DMS 273 (cell line): ENCODE results near the gene SPINK8.
"Not testable (repeated sequence)": the region's sequence is repeated elsewhere in the genome, so short reads cannot be mapped to it uniquely, and the experiment has no call there.

ENCODE experiments used
- DNase-seq: peaks from one replicate; lab custom pipeline; 2025; ENCODE audit not compliant: unreplicated experiment; lab: John Stamatoyannopoulos, UW

The SPINK8 gene

DNA sequence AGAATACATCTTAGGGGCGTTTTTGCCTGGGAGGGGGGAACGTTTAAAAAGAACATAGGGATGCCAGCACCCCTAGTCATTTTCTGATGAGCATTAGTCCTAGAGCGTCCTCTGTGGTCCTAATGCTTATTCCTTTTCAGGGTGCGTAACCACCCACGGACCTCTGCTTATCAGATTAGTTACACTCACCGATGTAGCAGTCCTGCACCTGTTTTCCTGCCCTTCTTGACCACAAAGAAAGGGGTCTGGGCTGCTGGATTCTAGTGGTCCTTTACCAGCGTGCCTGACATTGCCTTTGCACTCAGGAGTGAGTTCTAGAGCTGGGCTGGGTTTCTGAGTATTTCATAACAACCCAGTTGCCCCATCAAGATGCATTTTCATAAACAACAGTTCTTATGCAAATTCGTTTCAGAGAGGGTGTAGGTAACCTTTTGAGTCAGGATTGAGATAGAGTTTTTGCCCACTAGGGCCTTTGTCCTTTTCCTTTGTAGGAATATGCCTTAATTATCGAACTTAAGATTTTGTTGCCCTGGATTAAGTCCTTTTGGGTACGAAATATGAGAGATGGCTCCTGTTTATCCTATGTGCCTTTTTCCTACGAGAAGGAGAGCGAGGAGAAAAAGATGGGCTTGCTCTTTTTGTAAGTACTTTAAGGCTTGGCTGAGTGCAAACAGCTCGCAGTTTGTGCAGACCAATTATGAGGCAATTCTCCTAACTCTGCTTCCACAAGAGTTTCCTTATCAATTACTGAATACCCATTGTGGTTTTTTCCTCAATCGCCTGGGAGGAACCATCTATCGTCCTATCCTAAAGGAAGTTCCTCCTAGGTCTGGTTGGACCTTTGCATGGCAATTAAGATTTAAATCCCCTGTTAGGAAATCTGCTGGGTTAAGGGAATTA, at the start of gene SPINK8:
SPINK8 (minus strand) TSS at position 316 of the 900 bp plus-strand sequence. CDS start 5,320 bp downstream, outside the sequence.
- DNase-seq: not testable (repeated sequence)

DNA sequence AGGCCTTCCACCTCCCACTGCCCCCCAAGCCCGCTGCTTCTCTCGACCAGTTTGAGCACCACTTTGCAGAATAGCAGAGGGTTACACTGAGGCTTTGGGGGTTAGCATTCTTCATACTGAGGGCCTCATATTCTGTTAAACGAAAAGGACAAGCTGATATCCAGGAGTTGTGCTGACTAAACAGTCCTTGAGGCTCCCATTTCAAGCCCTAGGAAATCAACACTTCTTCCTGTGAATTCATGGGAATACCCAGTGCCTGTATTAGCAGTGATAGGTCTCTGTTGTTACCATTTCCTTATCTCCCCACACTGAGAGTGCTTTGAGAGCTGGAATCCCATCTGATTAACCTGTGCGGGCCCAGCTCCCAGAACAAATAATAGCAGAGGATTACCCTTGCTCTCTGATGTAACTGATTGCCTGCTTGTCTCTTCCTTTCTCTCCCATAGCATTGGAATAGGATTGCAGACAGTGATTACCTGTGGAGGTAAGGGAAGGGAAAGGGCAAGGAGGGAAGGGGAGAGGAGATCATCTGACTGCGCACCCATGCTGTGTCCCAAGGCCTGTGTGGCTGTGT, 39.5 kb upstream of the SPINK8 start:
- DNase-seq: no peak

DNA sequence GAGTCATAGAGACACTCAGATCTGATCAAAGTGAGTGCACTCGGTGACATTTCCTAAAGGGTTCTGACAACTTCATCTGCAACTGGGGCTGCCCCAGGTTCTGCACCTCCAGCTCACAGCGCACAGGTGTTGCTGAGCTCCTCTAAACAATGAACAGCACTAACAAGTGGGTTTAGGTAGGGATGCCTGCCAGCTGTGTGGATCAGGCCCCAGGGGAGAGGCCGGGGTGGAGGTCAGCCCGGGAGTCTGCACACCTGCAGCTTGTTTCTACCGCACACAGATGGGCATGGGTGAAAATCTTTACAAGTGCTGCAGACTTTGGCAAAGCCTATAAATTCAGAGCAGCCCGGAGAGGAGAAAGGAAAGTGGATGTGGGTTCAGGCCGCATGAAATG, 38.9 kb upstream of the SPINK8 start:
- DNase-seq: no peak

DNA sequence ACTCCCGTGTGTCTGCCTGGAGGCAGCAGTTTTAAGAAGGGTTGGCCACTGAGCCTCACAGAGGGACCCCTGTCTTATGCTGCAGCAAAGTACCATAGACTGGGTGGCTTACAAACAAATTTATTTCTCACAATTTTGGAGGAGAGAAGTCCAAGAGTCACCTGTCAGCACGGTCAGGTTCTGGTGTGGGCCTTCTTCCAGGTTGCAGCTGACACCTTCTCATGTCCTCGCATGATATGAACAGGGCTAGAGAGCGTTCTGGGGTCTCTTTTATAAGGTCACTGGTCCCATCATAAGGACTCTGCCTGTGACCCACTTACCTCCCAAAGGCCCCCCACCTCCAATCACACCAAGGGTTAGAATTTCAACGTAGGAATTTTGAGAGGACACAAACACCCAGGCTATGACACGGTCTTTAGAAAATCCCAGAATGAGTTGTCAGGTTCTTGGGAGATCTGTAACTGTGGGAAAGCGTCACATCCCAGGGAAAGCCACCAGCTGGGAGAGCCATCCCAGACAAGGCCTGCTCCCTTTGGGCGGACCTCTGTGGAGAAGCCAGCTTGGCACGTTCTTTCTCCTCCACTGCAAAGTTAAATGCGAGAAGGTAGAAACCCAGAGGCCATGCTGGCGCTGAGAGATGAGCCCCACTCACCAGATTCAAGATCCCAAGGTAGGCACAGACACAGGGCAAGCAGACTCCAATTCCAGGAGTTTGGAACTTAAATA, 38.4 kb upstream of the SPINK8 start, which contains the start of gene FBXW12:
FBXW12 (plus strand) TSS at position 569 of the 726 bp plus-strand sequence. CDS start 549 bp downstream, outside the sequence.
- DNase-seq: no peak

DNA sequence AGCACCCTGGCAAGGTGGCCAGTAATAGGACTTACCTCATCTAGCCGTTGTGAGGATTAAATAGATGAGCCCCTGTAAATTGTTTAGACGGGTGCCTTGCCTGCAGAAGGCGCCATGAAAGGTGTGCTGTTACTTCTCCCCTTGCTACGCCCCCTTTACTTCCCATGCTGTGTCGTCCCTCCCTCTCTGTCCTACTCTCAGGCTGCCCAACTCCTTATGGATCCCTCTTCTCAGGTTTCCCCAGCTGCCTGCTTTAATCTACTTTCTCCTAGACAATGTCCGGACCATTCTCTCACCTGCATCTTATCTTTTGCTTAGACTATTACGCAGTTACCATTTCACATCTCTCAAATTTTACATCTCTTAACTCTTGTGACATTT, 36.9 kb upstream of the SPINK8 start:
- DNase-seq: no peak

DNA sequence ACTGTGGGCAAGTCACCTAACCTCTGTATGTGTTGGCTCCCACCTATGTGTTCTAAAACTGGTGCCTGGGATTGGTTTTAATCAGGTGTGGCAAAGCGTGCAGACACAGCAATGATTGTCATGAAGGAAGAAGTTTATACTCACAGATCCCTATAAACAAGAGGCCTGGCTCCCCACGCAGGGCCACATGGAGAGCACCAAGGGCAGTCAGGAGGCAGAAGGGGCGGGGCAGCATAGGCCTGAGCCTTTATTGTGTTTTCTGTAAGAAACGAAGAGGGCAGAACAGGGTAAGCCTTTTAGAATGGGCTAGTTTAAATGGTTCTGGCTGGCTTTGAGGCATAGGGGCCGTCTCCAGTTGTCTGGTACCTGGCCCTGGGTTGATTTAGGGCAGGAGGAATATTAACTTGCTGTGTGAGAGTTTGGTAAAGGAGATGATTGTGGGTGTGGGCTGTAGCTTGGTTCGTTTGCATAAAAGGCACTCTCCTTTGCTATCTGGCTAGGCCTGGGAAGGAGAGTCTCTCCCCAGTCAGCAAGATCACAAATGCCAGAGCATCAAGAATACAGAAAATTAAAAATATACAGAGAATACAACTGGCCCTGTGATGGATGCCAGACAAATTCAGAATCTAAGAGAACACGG, 36.4 kb upstream of the SPINK8 start:
- DNase-seq: no peak

DNA sequence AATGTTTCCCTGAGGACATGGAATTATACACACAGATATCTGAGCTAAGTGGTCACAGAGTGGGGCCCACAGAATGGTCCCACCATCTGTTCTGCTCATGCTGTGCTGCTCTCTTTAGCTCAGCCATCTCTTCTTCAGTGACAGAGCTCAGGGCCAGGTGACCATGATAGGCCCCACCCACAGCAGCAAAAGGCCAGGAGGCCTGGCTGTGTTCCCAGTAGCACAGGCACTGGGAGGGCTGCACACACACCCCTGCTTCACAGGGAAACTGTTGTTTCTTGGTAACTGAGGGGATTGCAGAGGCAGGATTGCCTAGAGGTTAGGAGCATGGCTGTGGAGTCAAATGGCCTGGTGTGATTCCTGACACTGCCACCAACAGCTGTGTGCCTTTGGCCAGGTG, 33.7 kb upstream of the SPINK8 start:
- peak; percentile 89 for DNase-seq

DNA sequence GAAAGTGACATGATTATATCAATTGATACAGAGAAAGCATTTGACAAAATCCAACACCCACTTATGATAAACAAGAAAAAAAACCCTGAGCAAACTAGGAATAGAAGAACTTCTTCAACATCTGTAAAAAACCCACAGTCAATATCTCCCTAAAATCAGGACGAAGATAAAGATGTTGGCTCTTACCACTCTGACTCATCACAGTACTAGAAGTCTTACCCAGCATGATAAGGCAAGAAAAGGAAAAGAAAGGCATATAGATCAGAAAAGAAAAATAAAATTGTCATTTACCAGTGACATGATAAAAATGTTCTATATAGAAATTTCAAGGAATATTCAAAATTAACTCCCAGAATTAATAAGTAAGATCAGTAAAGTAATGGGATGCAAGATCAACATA, 31.4 kb upstream of the SPINK8 start:
- no peak for DNase-seq

DNA sequence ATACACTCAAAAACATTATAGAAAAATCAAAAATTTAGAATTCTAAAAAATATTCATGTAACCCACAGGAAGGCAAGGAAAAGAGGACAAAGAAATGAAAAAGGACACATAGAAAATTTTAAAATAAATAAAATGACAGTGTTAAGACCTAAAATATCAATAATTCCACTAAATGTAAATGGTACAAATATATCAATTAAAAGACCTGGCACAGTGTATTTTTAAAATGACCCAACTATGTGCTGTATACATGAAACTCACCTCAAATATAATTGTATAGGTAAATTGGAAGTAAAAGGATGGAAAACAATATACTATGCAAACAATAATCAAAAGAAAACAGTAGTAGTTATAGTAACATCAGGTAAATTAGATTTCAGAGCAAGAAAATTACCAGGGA, 28.5 kb upstream of the SPINK8 start:
- DNase-seq: no peak

DNA sequence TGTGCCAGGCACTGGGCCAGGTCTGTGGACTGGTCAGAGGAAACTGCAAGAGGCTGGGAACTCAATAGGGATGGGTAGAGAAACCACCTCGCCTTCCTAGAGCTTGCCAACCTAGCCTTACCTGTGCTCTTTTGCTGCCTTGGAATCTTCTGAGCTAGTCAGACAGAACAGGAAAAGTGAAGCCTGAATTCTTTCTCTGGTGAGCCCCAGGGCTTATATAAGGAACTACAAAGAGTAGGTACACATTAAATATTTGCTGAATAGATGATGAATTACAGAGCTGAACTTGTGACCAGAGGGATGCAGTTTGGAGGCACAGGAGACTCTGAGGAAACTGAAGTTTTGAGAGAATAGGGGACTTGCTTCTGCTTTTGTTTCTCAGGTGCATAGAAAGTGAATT, 23.0 kb upstream of the SPINK8 start:
- no peak for DNase-seq

DNA sequence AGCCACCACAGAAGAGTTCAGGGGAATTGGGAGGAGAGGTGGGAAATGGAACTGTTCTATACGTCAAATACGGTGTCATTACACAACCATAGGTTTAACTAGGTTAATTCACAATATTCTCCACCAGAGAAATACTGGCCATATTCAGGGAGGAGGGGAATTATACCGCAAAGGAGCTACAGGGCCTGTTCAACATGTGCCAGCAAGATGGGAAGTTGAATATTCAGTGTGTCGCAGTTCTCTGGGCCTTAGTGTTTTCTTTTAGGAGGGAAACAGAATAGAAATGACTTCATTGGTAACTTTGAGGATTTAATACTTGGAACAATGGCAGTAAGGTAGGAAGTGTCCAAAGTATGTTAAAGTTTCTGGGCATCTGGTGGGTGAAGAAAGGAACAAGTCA, 20.5 kb upstream of the SPINK8 start:
- no peak for DNase-seq

DNA sequence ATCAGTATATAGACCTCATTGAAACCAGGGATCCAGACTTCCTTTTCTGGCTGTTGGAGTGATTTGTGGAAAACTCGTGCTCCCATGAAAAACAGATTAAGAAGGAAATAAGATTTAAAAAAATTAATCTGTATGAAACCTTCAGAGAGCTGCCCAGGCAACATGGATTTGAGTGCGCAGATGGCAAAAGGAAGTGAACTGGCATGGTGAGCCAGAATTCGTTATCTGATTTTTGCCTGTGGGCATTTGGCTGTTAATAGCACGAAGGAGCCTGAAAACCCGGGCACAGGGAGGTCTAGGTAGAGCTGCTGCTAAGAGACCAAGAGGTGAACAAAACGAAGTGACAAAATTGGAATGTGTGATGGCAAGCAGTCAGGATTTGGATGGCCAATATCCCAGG, 19.1 kb upstream of the SPINK8 start:
- DNase-seq: peak; percentile 3

DNA sequence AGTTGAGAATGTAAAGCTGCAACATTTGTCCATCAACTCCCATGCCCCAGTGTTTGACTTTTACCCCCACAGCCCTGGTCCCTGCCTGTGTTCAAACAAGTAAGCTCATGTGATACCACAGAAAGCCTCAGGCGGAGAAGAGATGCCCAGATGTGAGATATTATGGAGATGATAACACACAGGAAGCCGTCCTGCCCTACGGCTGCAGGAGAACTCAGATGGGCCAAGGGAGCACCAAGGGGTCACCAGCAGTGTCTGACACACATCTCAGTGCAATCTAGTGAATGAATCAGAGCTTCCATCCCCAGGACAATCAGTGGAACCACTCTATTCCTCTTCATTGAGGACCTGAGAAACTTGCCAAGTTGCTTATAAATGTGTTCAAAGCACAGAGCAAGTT, 14.0 kb upstream of the SPINK8 start:
- no peak for DNase-seq

DNA sequence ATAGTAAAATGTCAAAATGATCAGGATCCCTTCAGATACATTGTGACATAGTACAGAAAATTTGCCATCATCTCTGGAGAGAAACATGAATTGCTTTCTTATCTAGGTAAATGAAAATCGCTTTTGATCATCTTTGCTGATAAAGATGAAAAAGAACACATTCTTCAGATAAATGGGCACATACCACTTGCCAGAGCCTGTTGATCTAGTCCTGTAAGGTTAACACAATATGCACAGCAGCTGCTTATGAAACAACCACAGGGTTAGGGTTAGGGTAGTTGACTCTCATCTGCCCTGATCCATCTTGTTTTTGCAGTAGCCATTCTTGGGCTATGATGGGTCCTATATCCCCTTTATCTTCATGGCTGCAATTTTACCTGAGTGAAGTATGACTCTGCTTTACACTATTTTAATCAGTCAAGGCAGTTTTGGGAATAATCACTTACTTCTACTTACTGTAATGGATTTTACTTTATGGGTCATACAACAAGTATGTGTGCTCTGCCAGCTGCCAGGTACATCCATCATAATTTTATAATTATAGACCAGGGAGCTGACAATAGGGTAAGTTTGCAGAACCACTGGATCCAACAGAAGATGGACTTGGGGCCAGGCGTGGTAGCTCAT, 12.6 kb upstream of the SPINK8 start:
- no peak for DNase-seq

DNA sequence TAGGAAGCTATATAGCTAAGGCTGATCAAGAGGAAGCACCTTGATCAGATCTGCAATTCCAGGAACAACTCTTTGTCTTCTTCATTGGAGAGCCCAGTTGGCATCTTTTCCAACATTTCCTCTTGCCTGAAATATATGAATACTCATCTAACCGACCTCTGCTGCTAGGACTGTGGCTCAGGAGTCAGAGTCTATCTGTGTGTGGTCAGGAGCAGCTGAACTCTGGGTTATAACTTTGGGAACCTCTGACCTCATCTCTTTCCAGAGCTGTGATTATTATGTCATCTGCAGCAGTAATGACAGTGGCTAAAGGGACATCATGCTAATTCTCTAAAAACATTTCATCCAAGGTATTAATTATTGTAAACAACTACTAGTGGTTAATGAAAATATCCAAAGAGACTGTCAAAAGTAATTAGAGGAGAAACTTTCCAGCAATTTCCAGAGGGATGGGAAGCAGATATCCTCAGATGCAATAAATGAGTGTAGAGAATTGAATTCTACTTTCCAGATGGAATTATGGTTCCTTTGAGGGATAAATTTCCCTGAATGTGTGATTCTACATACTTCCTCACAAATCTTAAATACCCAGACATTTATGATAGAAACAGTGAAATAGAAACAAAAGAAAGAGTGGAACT, 11.5 kb upstream of the SPINK8 start:
- DNase-seq: no peak

DNA sequence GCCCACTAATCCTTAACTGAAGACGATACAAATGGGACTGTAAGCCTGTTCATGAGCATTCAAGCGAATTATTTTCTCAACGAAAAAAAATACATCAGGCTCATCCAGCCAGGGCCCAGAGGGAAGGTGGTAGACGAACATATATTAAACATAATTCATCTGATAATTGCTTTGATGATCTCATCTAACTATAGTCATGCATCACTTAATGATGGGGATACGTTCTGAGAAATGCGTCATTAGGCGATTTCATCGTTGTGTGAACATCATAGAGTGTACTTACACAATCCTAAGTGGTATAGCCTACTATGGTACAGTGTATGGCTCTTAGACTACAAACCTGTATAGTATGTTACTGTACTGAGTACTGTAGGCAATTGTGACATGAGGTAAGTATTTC, 10.0 kb upstream of the SPINK8 start:
- DNase-seq: no peak

DNA sequence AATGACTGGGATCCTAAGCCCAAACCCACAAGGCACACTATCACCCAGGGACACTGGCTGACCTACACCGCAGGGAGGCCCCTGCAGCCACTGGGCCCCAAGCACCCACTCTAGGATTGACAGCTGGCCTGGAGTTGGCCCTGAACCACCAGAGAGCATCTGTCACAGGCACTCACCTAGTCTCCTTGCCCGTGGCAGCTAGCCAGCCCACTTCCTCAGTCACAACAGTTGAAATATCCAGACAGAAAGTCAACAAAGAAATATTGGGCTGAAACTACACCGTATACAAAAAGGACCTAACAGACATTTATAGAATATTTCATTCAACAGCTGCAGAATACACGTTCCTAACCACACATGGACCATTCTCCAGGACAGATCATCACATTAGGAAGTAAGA, 5.2 kb upstream of the SPINK8 start:
- DNase-seq: peak; percentile 55

DNA sequence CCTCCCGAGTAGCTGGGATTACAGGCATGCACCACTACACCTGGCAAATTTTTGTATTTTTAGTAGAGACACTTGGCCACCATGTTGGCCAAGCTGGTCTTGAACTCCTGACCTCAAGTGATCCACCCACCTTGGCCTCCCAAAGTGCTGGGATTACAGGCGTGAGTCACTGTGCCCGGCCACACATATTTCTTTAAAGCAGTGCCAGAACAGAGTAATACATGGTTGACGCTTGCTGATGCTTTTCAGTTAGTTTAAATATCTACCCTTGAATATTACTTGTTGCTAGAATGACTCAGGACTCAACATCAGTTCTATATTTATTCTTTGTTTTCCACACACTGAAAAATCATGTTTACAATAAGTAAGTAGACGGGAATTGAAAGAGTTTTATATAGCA, 4.1 kb upstream of the SPINK8 start:
- not testable (repeated sequence) for DNase-seq

DNA sequence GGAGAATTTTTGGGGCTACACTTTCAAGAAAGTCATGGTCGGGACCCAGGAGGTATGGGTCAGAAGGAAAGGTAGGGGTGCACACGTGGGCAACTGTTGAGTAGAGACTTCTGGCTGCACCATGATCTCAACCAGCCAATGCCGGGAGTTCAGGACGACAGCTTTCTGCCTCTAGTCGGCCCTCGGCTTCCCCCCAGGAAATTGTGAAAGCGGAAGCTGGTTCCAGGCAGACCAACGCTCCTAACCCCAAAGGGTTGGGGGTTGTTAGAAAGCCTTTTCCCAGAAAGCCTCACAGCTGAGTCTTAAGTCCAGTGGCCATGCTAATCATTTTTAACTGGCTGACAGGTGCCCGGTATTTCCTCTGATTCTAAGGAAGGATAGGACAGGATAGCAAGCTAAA, 1.8 kb upstream of the SPINK8 start:
- not testable (repeated sequence) for DNase-seq

DNA sequence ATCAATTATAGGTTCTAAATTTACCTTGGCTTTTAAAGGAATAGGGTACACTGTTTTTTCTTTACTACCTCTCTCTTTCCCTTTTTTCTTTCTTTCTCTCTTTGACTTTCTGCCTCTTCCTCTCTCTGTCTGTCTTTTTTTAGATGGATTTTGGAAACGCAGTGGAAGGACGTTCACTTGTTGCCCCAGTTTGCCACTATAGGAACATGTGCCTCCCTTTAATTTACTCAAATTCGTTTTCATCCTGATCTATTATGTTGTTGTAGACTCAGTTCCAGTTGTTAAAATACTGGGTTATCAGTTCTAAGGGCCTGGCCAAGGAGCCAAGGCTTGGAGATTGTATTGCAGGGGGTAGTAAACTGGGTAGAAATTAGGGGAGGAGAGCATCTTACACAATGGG, 1.1 kb upstream of the SPINK8 start:
- no peak for DNase-seq
